Adrenal gland (tissue), 5 donors: ENCODE measurements around the gene TBXAS1.

Source experiments
- POLR2A ChIP-seq, 2 donors: fragments of 450-650 bp; IDR thresholded peaks; one replicate each; pipeline ENCODE4 v1.6.1; 2017; ENCODE audit warnings: antibody characterized with exemption in 2 of 2, mild to moderate bottlenecking in 2 of 2, moderate library complexity in 1 of 2
- TF ChIP-seq, protein P1 (sequence below), 6 experiments: fragments of 450-650 bp in 4 of 6; fragments of 200-600 bp in 2 of 6; sonication (generic) in 1 of 6; IDR thresholded peaks; 1 replicate in 5 of 6; 2 replicates in 1 of 6; pipeline versions ENCODE4 v1.5.1 to v1.8.0; 2016 to 2021; ENCODE audit warnings: antibody characterized with exemption in 6 of 6, mild to moderate bottlenecking in 2 of 6, moderate library complexity in 1 of 6
- donor health status: DM: no; HTN: no; CAD: no.

DNA sequence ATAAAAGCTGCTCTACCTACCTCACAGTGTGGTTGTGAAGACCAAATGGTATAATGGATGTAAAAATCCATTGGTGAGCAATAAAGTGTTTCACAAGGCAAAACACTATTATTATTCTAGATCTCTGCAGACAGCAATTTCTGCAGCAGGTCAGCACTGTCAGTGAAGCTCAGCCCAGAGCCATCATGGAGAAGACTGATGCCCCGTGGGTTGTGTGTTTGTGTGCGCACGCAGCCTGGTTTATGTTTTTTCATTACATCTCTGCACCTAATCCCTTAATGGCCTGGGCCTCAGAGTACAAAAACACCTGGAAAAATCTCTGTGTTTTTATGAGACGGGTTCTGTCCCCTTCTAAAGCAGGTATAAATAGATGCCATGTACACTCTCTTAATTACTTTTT, 169.5 kb downstream of the TBXAS1 start:
- TF ChIP-seq, protein P1, sequence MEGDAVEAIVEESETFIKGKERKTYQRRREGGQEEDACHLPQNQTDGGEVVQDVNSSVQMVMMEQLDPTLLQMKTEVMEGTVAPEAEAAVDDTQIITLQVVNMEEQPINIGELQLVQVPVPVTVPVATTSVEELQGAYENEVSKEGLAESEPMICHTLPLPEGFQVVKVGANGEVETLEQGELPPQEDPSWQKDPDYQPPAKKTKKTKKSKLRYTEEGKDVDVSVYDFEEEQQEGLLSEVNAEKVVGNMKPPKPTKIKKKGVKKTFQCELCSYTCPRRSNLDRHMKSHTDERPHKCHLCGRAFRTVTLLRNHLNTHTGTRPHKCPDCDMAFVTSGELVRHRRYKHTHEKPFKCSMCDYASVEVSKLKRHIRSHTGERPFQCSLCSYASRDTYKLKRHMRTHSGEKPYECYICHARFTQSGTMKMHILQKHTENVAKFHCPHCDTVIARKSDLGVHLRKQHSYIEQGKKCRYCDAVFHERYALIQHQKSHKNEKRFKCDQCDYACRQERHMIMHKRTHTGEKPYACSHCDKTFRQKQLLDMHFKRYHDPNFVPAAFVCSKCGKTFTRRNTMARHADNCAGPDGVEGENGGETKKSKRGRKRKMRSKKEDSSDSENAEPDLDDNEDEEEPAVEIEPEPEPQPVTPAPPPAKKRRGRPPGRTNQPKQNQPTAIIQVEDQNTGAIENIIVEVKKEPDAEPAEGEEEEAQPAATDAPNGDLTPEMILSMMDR (IDR thresholded peaks at IDR 0.05) = no peak
- TF ChIP-seq POLR2A (IDR thresholded peaks at IDR 0.05) = no peak
